HepG2 (cell line): ENCODE results near the gene PALS1. TPM values are rescaled to one million over a fixed set of nuclear protein-coding genes. Genes with fewer than 3 reads are reported as not detected.

Source experiments
- ATAC-seq: fragments of 200-7000 bp; cut with Tn5 transposase; 3 replicates; pipeline ENCODE4 v1.9.1; 2020; ENCODE audit warnings: mild to moderate bottlenecking, moderate library complexity
- BruUV-seq: library from RNA; stranded (reverse); fragments of 400-500 nt; replicated peaks from 2 replicates; lab custom pipeline; 2021; lab: Mats Ljungman, UMichigan
- CTCF ChIA-PET: fragments of 300-600 bp; formaldehyde crosslinking; extraction: SDS; loops from one replicate; lab custom pipeline; 2021; ENCODE audit warnings: low total read pairs, inconsistent platforms, low intra/inter-chr PET ratio; lab: Yijun Ruan, JAX
- POLR2A ChIA-PET: fragments of 350-600 bp; sonication (Branson Sonifier 250); formaldehyde crosslinking; loops from one replicate; lab custom pipeline; 2020; ENCODE audit warnings: antibody characterized with exemption, inconsistent platforms; lab: Yijun Ruan, JAX
- DNase-seq: peaks from one replicate; pipeline ENCODE4 v3.0.0-alpha.2; 2015; ENCODE audit warnings: low spot score
- FAIRE-seq: peaks from 3 replicates; lab custom pipeline; 2011; peaks lifted over from hg19 to GRCh38; lab: Jason Lieb, UNC
- H2AFZ ChIP-seq: one replicate; pipeline ENCODE4 v1.6.1; 2011; ENCODE audit warnings: low read length, inconsistent platforms
- H3K27ac ChIP-seq: fragments of 300-600 bp; 3 replicates; pipeline ENCODE4 v1.8.0; 2011; ENCODE audit warnings: mixed run types, mild to moderate bottlenecking, mixed read lengths, low read length, inconsistent platforms; ENCODE audit not compliant: insufficient read depth; ENCODE audit errors: extremely low read length
- H3K27me3 ChIP-seq, 2 experiments: fragments of 200-600 bp in 1 of 2; 2 replicates in 1 of 2; 3 replicates in 1 of 2; pipeline versions ENCODE4 v1.6.0 to v1.8.0; 2011; ENCODE audit warnings: low read length in 2 of 2, mild to moderate bottlenecking in 2 of 2, moderate library complexity in 2 of 2, inconsistent platforms in 1 of 2; ENCODE audit not compliant: insufficient read depth in 2 of 2, control insufficient read depth in 1 of 2
- H3K36me3 ChIP-seq, 2 experiments: fragments of 200-600 bp in 1 of 2; replicated peaks in 1 of 2; 2 replicates in 1 of 2; 3 replicates in 1 of 2; pipeline versions ENCODE4 v1.5.1 to v1.8.0; 2011; ENCODE audit warnings: low read length in 2 of 2, inconsistent platforms in 1 of 2; ENCODE audit not compliant: insufficient read depth in 2 of 2, control insufficient read depth in 1 of 2
- H3K4me1 ChIP-seq: 2 replicates; pipeline ENCODE4 v1.5.1; 2012; ENCODE audit warnings: low read length, inconsistent platforms; ENCODE audit not compliant: insufficient read depth
- H3K4me2 ChIP-seq: 2 replicates; pipeline ENCODE4 v1.6.0; 2011; ENCODE audit warnings: low read depth, low read length, inconsistent platforms
- H3K4me3 ChIP-seq, 3 experiments: fragments of 200-600 bp in 1 of 3; sonication (generic), shearing (Covaris generic) in 1 of 3; replicated peaks in 1 of 3; 2 replicates each; pipeline ENCODE4 v1.5.1; 2011 to 2016; ENCODE audit warnings: low read length in 3 of 3, inconsistent platforms in 2 of 3, low read depth in 2 of 3, mild to moderate bottlenecking in 2 of 3, control low read depth in 1 of 3, mixed read lengths in 1 of 3; ENCODE audit not compliant: insufficient read depth in 1 of 3
- H3K79me2 ChIP-seq: one replicate; pipeline ENCODE4 v1.6.1; 2011; ENCODE audit warnings: low read length, inconsistent platforms; ENCODE audit not compliant: insufficient read depth
- H3K9ac ChIP-seq: 2 replicates; pipeline ENCODE4 v1.6.0; 2011; ENCODE audit warnings: mild to moderate bottlenecking, low read depth, low read length, inconsistent platforms; ENCODE audit not compliant: insufficient read depth
- H3K9me3 ChIP-seq: 2 replicates; pipeline ENCODE4 v1.5.1; 2012; ENCODE audit warnings: mild to moderate bottlenecking, low read length
- H4K20me1 ChIP-seq: 2 replicates; pipeline ENCODE4 v1.6.0; 2011; ENCODE audit warnings: inconsistent platforms, mild to moderate bottlenecking, low read length, moderate library complexity; ENCODE audit not compliant: insufficient read depth
- ARNT ChIP-seq: fragments of 450-650 bp; IDR thresholded peaks from 2 replicates; pipeline ENCODE4 v1.6.1; 2017
- CREBL2 ChIP-seq: sonication (generic); formaldehyde crosslinking; IDR thresholded peaks from 2 replicates; pipeline ENCODE4 v1.8.1; 2023; ENCODE audit warnings: missing genetic modification reagents, mild to moderate bottlenecking, borderline replicate concordance
- CSRNP1 ChIP-seq: sonication (generic); formaldehyde crosslinking; IDR thresholded peaks from 2 replicates; pipeline ENCODE4 v1.8.1; 2023; ENCODE audit warnings: mild to moderate bottlenecking, missing genetic modification reagents
- ELF1 ChIP-seq: sonication (generic); formaldehyde crosslinking; IDR thresholded peaks from 2 replicates; pipeline ENCODE4 v1.4.0; 2020; ENCODE audit warnings: missing genetic modification reagents
- HBP1 ChIP-seq: IDR thresholded peaks from 2 replicates; pipeline ENCODE4 v1.6.1; 2016; ENCODE audit warnings: low read depth, control low read depth
- KDM3A ChIP-seq: IDR thresholded peaks from 2 replicates; pipeline ENCODE4 v1.6.1; 2018; ENCODE audit warnings: low read depth, missing compliant biosample characterization
- MLXIP ChIP-seq: sonication (generic); formaldehyde crosslinking; IDR thresholded peaks from 2 replicates; pipeline ENCODE4 v1.9.0; 2021; ENCODE audit warnings: missing genetic modification reagents, borderline replicate concordance
- ZNF274 ChIP-seq: sonication (generic); formaldehyde crosslinking; IDR thresholded peaks from 2 replicates; pipeline ENCODE4 v1.5.1; 2020; ENCODE audit warnings: mild to moderate bottlenecking, missing genetic modification reagents
- ZNF691 ChIP-seq: sonication (generic); formaldehyde crosslinking; IDR thresholded peaks from 2 replicates; pipeline ENCODE4 v1.4.0; 2020; ENCODE audit warnings: missing genetic modification reagents, low read depth, mild to moderate bottlenecking, borderline replicate concordance
- WGBS: methylation state at CpG from one replicate; pipeline ENCODE4 v1.1.6; 2017; ENCODE audit warnings: low lambda C conversion rate; 5-methylcytosine and 5-hydroxymethylcytosine counted together
- in situ Hi-C: cut with HindIII; loops from 2 replicates; pipeline ENCODE4 v1.10.0; 2017; ENCODE audit warnings: low pct_unique_long_range_greater_than_20kb; ENCODE audit not compliant: extremely low pct_ligation_motif_present
- intact Hi-C: fragments of 100-400 bp; cut with micrococcal nuclease; formaldehyde crosslinking; loops from one replicate; pipeline ENCODE4 v1.10.0; 2022; ENCODE audit not compliant: unreplicated experiment
- polyA plus RNA-seq, 8 experiments: library from polyadenylated mRNA; depleted of rRNA in 3 of 8; stranded (reverse) in 7 of 8; unstranded in 1 of 8; fragments of >200 nt; fragmentation: Illumina TruSeq in 4 of 8; extraction: Trizol in 4 of 8; gene quantifications; 2 replicates each; pipeline versions ENCODE4 v1.2.1 to v1.2.3, GENCODE V29; 2011 to 2016; ENCODE audit warnings: low read depth in 4 of 8, missing spikeins in 1 of 8, mixed read lengths in 1 of 8; ENCODE audit not compliant: insufficient read depth in 1 of 8
- total RNA-seq, 5 experiments: library from RNA; depleted of rRNA; stranded (reverse); fragments of >200 nt; fragmentation: Illumina TruSeq; extraction: Trizol; gene quantifications; 2 replicates each; pipeline ENCODE4 v1.2.3, GENCODE V29; 2016; ENCODE audit warnings: low read depth in 1 of 5

PALS1 gene
- total and polyA plus RNA-seq, 2 of the 13 experiments (the other 11 are each of a cell fraction or from before 2014, with no cell fraction given) = 8.8 to 20.0 TPM

- no peak for ATAC-seq
- no peaks in the 10 kb centered on the region for H4K20me1 ChIP-seq
- H3K9ac ChIP-seq = no peak overlapping the region
- DNase-seq = no peak
- H3K27me3 ChIP-seq = no peaks in the 10 kb centered on the region
- WGBS = 94% methylated on average over 2 of the region's 2 CpGs
- H3K4me1 ChIP-seq = peaks cover 10% of the 10 kb centered on the region; the same call in 1 of the 2 replicates
- ChIA-PET CTCF (no interaction called here), POLR2A (interaction anchor here (2.1 kb wide), 1 partner anchor 10 kb away, joined by 9 read pairs; the partner anchor contains the start of gene PALS1)
- H3K27ac ChIP-seq = no peak overlapping the region
- intact Hi-C loops = no loop called here
- H2AFZ ChIP-seq = no peak overlapping the region
- no TSS peak for BruUV-seq
- 0 out of 5 replicates have a peak, but pooled peaks cover 0 to 2% of the 10 kb centered on the region in 2 experiments for H3K36me3 ChIP-seq
- in situ Hi-C loops = no loop called here
- H3K4me3 ChIP-seq = no peak overlapping the region
- H3K9me3 ChIP-seq = no peaks in the 10 kb centered on the region
- no peak for FAIRE-seq
- H3K4me2 ChIP-seq = no peak overlapping the region
- TF ChIP-seq KDM3A (CRISPR knock-in tag) (no peak), ELF1 (no peak), ZNF691 (no peak), HBP1 (no peak)
- peaks cover 80% of the 10 kb centered on the region for H3K79me2 ChIP-seq
Measured at GRCh38 chr14:67251573-67252226, 10.5 kb downstream of the PALS1 start.

GRCh38 chr14:67253076-67253635 is 11.9 kb downstream of the PALS1 start:
- no peak for ATAC-seq
- Histone ChIP-seq H3K9me3 (no peaks in the 10 kb centered on the region), H3K79me2 (peaks cover 77% of the 10 kb centered on the region), H3K27ac (no peak overlapping the region)
- TF ChIP-seq ZNF274 (CRISPR knock-in tag) (no peak), CREBL2 (CRISPR knock-in tag) (no peak), CSRNP1 (CRISPR knock-in tag) (no peak), ARNT (no peak), MLXIP (no peak)
- TF ChIP-seq, all 625 proteins: peak for 0
- Histone ChIP-seq H3K4me2 (no peak overlapping the region), H3K9ac (no peak overlapping the region), H3K27me3 (no peaks in the 10 kb centered on the region), H4K20me1 (no peaks in the 10 kb centered on the region), H3K4me3 (no peak overlapping the region), H3K36me3 (0 out of 5 replicates have a peak, but pooled peaks cover 0 to 6% of the 10 kb centered on the region in 2 experiments), H3K4me1 (peaks cover 10% of the 10 kb centered on the region; the same call in 1 of the 2 replicates), H2AFZ (no peak overlapping the region)
- WGBS = 100% methylated on average over 2 of the region's 2 CpGs
- in situ Hi-C loops = no loop called here
- no peak for DNase-seq
- intact Hi-C loops = no loop called here
- CTCF ChIA-PET = no interaction called here
- POLR2A ChIA-PET = interaction anchor here (2.1 kb wide), 1 partner anchor 12 kb away, joined by 9 read pairs; the partner anchor contains the start of gene PALS1
- BruUV-seq = no TSS peak
- FAIRE-seq = no peak
